Lower lobe of right lung (tissue), 2 donors: ENCODE measurements around the gene SESN3. TPM values are rescaled to one million over a fixed set of nuclear protein-coding genes. Genes with fewer than 3 reads are reported as not detected.

Experiments used
- ATAC-seq, 2 donors: fragments of 200-7000 bp; cut with Tn5 transposase; one replicate each; pipeline ENCODE4 v1.9.1; 2020 to 2022; ENCODE audit warnings: mild to moderate bottlenecking in 2 of 2, moderate library complexity in 2 of 2
- DNase-seq: peaks from one replicate; pipeline ENCODE4 v3.0.0-alpha.2; 2020
- H3K27ac ChIP-seq: fragments of 200-600 bp; one replicate; pipeline ENCODE4 v1.8.0; 2022
- H3K27me3 ChIP-seq: fragments of 200-600 bp; one replicate; pipeline ENCODE4 v1.8.0; 2022; ENCODE audit warnings: low read depth
- H3K36me3 ChIP-seq: fragments of 200-600 bp; one replicate; pipeline ENCODE4 v1.8.0; 2022; ENCODE audit warnings: mild to moderate bottlenecking
- H3K4me1 ChIP-seq: fragments of 200-600 bp; one replicate; pipeline ENCODE4 v1.8.0; 2022
- H3K4me3 ChIP-seq: fragments of 200-600 bp; one replicate; pipeline ENCODE4 v1.8.0; 2022; ENCODE audit warnings: mild to moderate bottlenecking
- H3K9me3 ChIP-seq: fragments of 200-600 bp; one replicate; pipeline ENCODE4 v1.8.0; 2022
- intact Hi-C: fragments of 100-400 bp; cut with DNase I; formaldehyde crosslinking; loops from one replicate; pipeline ENCODE4 v1.11.0; 2022
- total RNA-seq: library from RNA; stranded (reverse); fragmentation: NEBNext Ultra II Directional; extraction: Animal tissue kit (Norgen Biotek cat#: 25700); gene quantifications from one replicate; pipeline ENCODE4 v1.2.1, GENCODE V29; 2021
- TF ChIP-seq, protein P1 (sequence below): fragments of 200-600 bp; IDR thresholded peaks from one replicate; pipeline ENCODE4 v1.8.0; 2022; ENCODE audit warnings: antibody characterized with exemption, mild to moderate bottlenecking
- donor health status: DM: no; HTN: yes; CAD: no; lungs with severe emphysema.

Gene SESN3
- total RNA-seq, 1 donor from 2014 or later = 33.8 TPM

GRCh38 chr11:95175818-95176380, 55.1 kb downstream of the SESN3 start:
- Histone ChIP-seq H3K27me3 (no peaks in the 10 kb centered on the region), H3K4me3 (no peak overlapping the region), H3K4me1 (no peaks in the 10 kb centered on the region), H3K27ac (no peak overlapping the region), H3K36me3 (peaks cover 74% of the 10 kb centered on the region), H3K9me3 (no peaks in the 10 kb centered on the region)
- ATAC-seq (no peak), DNase-seq (no peak)
- TF ChIP-seq, protein P1, sequence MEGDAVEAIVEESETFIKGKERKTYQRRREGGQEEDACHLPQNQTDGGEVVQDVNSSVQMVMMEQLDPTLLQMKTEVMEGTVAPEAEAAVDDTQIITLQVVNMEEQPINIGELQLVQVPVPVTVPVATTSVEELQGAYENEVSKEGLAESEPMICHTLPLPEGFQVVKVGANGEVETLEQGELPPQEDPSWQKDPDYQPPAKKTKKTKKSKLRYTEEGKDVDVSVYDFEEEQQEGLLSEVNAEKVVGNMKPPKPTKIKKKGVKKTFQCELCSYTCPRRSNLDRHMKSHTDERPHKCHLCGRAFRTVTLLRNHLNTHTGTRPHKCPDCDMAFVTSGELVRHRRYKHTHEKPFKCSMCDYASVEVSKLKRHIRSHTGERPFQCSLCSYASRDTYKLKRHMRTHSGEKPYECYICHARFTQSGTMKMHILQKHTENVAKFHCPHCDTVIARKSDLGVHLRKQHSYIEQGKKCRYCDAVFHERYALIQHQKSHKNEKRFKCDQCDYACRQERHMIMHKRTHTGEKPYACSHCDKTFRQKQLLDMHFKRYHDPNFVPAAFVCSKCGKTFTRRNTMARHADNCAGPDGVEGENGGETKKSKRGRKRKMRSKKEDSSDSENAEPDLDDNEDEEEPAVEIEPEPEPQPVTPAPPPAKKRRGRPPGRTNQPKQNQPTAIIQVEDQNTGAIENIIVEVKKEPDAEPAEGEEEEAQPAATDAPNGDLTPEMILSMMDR = no peak
- intact Hi-C loops = no loop called here

DNA sequence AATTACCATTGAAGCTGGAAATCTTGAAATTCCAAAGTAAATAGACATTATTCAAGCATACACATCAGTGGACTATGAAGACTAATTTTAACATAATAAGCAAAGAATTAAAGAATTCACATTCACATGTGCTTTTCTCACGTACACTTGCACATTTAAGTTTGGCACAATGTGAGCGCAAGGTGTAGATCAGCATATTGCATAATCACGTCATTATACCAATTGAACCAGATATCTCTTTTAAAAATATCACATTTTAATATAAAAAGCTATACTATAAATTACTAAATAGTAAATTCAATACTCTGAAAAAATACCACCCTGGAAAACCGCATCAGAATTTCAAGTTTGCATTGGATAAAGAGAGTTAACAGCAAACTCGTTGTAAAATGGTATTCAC, 60.7 kb downstream of the SESN3 start:
- Histone ChIP-seq H3K36me3 (peaks cover 38% of the 10 kb centered on the region), H3K27ac (no peak overlapping the region), H3K9me3 (no peaks in the 10 kb centered on the region), H3K4me3 (no peak overlapping the region), H3K27me3 (no peaks in the 10 kb centered on the region), H3K4me1 (no peaks in the 10 kb centered on the region)
- no peak for ATAC-seq
- TF ChIP-seq, protein P1 = no peak
- no peak for DNase-seq
- intact Hi-C loops = no loop called here

DNA sequence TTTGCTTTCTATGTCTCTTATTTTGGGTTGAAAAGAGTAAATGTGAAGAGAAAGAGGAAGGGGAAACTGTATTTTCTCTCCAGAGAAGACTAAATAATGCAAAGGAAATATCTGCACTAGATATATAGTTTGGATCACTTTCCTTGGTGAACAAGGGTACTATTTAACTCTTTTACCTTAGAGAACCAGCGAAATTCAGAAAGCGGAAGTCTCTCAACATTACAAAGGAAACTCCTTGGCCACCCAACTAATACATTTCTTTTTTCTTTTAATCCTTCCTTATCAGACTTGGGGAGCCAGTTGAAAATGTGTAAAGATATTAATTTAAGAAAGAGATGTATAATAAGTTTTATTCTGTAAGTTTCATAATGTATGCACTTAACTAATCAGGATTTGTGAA, 64.2 kb downstream of the SESN3 start:
- no peak for DNase-seq

GRCh38 chr11:95165638-95166037, 65.4 kb downstream of the SESN3 start:
- DNase-seq (no peak), ATAC-seq (no peak)
- intact Hi-C loops = no loop called here
- Histone ChIP-seq H3K36me3 (no peaks in the 10 kb centered on the region), H3K4me1 (no peaks in the 10 kb centered on the region), H3K27me3 (no peaks in the 10 kb centered on the region), H3K9me3 (no peaks in the 10 kb centered on the region), H3K27ac (no peak overlapping the region), H3K4me3 (no peak overlapping the region)
- TF ChIP-seq, protein P1 = no peak

More for the DNA sequence above, 64.2 kb downstream of the SESN3 start:
- no peak overlapping the region for H3K4me3 ChIP-seq
- H3K27me3 ChIP-seq = no peaks in the 10 kb centered on the region
- no peak for ATAC-seq
- H3K9me3 ChIP-seq = no peaks in the 10 kb centered on the region
- TF ChIP-seq, protein P1 = no peak
- intact Hi-C loops = no loop called here
- no peak overlapping the region for H3K27ac ChIP-seq
- no peaks in the 10 kb centered on the region for H3K4me1 ChIP-seq
- peaks cover 4% of the 10 kb centered on the region for H3K36me3 ChIP-seq

- intact Hi-C loops = no loop called here
Measured at GRCh38 chr11:95163106-95163505, 67.9 kb downstream of the SESN3 start.

More at GRCh38 chr11:95163106-95163505, 67.9 kb downstream of the SESN3 start:
- Histone ChIP-seq H3K9me3 (no peaks in the 10 kb centered on the region), H3K4me3 (no peak overlapping the region), H3K36me3 (no peaks in the 10 kb centered on the region), H3K27ac (no peak overlapping the region), H3K27me3 (no peaks in the 10 kb centered on the region), H3K4me1 (no peaks in the 10 kb centered on the region)
- TF ChIP-seq, protein P1 = no peak
- DNase-seq = no peak
- no peak for ATAC-seq
